Ammon's horn (tissue), 1 donor: ENCODE results near the gene KIRREL3.

Source experiments
- DNase-seq: peaks from one replicate; pipeline ENCODE4 v3.0.0-alpha.2; 2016; ENCODE audit warnings: low spot score

Gene KIRREL3

DNA sequence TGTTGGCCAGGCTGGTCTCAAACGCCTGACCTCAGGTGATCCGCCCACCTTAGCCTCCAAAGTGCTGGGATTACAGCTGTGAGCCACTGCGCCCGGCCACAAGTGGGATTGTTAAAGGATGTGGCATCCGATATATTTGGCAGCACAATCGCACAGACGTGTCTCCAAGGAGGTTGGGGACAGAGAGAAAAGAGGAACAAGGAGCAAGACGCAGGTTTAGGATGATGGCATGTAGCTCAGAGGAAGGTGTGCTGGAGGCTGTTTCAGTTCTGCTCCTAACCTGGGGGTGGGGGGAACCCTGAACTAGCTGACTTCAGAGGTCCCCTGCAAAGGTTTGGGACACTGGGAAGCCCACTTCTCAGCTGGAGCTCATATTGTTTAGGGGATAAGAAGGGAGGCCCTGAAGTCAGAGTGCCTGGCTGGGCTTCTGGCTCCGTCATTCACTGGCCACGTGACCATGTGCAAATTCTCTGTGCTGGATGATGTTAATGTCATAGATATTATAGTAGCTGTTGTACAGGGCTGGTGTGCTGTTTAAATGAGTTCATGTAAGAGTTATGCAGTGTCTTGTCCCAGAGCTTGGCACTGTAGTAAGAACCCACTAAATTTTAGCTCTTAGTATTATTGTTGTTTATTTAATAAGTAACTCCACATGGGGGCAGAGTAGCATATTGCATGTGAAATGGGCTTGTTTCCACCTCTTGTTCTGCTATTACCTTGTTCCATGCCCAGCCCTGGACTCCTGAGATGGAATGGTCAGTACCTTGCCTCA lies 515.4 kb downstream of the KIRREL3 start:
- DNase-seq, result no peak

DNA sequence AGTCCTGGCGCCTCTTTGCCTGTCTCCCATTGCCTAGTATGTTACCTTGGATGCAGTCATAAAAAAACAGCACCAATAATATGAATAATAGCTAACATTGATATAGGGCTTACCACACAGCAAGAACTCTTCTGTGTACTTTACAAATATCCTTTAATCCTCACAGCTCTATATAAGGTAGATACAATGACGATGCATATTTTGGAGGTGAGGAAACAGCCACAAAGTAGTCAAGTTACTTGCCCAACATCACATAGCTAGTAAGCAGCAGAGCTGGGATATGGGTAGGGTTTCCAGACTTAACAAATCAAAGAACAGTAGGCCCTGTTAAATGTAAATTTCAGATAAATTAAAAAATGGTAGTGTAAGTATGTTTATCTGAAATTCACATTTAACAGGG lies 516.3 kb downstream of the KIRREL3 start:
- no peak for DNase-seq

DNA sequence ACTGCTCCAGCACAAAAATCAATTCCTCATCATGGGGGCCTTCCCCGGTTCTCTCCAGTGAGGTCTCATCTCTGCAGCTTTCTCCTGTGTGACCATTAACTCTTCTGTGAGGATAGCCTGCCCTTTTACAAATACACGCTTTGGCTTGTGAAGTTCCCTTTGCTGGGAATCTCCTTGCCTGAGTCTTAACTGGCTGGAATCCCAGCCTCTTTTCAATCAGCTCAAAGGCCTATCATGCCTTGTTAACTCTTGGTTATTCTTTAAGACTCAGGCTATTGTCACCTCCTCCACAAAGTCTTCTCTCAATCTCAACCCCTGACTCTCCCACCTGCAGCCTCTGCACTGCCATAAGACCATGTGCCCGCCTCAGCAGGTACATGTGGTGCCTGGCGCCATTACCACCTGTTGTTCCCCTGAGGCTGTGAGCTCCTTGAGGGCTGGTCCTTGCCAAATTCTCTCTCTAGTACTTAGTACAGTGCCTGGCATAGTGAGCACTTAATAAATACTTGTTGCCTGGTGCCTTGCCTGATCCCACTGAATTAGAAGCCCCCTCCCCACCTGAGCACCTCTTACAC lies 516.9 kb downstream of the KIRREL3 start:
- DNase-seq, result no peak

DNA sequence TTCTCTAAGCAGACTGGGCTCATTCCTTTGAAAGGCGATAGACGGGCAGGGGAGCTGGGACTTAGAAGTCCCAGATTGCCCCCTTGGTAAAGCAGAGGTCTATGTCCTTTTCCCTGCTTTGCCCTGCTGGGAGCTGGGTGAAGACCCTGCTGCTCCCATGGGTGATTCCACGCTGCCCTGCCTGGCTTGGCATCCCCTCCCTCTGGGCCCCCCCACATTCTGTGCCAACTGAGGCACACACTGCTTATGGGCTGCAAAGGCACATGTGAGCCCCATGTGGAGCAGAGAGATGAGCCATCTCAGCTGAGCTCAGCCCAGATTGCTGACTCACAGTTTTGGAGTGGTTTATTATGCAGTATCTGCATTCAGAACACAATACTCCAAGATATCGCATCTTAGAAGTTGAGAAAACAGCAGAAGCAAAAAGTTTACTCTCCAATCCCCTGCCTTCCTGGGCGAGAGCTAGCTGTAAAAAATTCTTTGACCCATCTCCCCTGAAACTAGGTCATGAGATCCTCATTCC lies 517.9 kb downstream of the KIRREL3 start:
- no peak for DNase-seq

DNA sequence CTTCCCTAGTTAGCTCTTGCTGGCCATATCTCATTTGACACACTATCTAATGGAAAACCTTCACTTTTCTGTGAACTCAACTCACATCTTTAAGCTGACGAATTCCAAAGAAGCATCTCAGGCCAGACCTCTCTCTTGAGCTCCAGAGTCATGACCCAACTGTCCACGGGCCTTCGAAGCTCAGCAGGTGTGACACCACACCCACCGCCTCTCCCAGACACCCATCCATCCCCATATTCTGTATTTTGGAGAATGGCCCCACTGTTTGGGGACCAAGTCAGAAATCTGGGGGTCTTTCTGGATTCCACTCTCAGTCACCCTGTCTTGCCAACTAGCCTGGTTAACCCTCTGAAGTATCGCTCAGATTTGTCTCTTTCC lies 519.3 kb downstream of the KIRREL3 start:
- DNase-seq, result no peak

GRCh38 chr11:126480410-126481302 lies 519.9 kb downstream of the KIRREL3 start:
- peak; percentile 93 for DNase-seq

- DNase-seq, result no peak
These were observed 520.6 kb downstream of the KIRREL3 start for GRCh38 chr11:126480015-126480409.

DNA sequence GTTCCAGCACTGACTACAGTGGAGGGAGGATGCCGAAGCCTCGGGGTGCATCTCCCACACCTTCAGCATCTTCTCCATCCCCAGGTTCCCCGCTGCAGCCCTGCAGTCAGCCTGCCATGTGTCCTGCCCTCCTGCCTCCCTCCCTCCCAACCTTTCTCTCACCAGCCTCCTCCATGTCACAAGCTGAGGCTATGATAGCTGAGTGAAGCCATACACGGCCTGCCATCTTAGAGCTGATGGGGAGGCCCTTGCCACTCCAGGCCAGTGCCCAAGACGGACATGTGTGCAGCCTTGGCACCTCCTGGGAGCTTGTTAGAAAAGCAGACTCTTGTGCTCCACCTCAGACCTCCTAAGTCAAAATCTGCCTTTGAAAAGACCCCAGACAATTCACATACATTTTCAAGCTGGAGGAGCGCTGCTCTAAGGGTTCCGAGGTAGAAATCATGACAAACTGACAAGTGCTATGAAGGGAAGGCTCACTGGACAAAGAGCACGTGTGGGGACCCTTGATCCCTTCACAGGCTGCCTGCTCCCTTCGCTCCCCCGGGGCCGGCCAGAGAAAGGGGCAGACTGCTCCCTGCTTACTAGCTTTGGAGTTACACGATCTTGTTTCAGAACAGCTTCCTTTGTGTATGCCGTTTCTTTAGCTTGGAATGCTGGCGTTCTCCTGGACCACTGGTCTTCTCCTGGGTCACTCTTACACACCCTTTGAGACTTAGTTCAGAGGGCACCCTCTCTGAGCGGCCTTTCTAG lies 521.2 kb downstream of the KIRREL3 start:
- DNase-seq, result no peak

GRCh38 chr11:126478466-126478865 lies 522.1 kb downstream of the KIRREL3 start:
- DNase-seq, result no peak

GRCh38 chr11:126477535-126478305 lies 522.9 kb downstream of the KIRREL3 start:
- no peak for DNase-seq

DNA sequence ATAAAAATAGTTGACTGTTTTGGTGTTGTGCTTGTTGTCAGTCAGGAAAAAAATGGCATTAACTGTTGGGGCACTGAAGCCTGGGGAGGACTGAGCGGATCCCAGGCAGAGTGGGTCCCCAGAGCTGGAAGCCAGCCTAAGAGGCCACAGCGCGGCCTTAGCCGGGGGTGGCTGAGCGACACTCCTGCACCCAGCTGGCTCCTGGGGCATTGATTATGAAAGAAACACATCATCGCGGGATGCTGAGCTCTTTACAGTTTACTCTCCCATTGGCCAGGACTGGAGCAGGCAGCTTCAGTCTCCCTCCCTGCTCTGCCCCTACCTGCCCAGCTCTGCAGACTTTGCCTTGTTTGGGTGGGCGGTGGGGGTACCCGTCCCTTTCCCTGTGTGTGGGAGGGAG lies 523.6 kb downstream of the KIRREL3 start:
- no peak for DNase-seq

- no peak for DNase-seq
These were observed 524.2 kb downstream of the KIRREL3 start for GRCh38 chr11:126476266-126476924.

DNA sequence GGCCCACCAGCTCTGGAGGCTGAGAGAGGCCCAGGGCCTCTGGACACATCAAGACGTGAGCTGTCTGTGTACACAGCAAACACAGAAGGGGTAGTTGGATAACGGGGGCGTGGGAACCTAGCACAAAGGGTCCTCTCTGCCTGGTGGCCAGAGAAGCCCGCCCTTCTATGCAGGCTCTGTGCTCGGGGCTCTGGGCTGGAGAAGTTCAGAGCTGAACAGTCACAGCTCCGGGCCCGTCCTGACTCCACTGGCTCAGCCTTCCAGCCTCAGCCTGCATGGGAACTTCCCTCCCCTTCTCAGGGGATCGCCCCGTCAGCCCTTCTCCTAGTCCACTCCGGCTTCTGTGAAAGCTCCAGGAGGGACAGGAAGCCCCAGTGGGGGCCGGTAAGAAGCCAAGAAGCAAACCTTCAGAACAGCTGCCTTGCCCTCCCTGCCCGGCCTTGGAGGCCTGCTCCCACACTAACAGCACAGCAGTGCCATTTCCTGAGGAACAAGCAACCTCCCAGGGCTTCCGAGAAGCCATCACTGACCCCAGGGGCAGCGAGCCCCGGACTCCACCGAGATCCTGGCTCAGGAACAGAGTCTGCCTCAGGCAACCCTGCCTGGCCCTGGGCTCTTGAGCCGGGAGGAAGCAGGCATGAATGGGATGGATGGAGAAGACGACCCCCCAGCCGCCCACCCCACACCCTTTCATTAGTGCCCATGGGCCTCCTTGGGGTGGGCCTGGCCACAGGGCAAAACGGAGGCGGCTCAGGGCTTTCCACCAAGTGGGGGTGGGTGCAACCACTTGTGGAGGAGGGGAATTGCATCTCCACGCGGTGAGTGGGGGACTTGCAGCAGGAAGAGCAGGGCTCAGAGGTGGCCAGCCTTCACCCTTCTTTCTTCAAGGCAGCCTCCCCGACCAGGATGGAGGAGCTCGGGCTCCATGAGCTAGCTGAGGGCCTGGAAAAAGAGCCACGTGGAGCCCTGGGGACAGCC lies 525.3 kb downstream of the KIRREL3 start:
- DNase-seq, result no peak

DNA sequence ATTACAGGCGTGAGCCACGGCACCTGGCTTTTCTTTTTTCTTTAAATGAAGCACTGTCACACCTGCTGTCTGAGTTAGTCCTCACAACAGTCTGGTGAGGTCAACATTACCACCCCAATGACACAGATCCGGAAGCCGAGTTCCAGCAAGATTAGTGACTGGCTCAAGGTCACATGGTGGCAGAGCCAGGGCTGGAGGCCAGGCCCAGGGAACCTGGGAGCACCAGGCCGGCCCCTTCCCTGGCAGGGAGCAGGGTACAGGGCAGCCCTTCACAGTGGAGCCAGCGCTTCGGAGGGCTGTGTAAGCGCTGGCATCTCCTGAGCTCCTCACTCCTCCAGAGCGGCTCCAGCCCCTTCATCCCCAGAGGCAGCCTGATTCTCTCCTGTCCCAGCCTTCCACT lies 526.4 kb downstream of the KIRREL3 start:
- DNase-seq, result no peak

- DNase-seq, result no peak
These were observed 527.3 kb downstream of the KIRREL3 start for GRCh38 chr11:126473269-126473668.

GRCh38 chr11:126469311-126469710 lies 531.3 kb downstream of the KIRREL3 start:
- DNase-seq, result peak; percentile 29

- DNase-seq, result peak; percentile 74
These were observed 532.5 kb downstream of the KIRREL3 start for GRCh38 chr11:126468102-126468521.

DNA sequence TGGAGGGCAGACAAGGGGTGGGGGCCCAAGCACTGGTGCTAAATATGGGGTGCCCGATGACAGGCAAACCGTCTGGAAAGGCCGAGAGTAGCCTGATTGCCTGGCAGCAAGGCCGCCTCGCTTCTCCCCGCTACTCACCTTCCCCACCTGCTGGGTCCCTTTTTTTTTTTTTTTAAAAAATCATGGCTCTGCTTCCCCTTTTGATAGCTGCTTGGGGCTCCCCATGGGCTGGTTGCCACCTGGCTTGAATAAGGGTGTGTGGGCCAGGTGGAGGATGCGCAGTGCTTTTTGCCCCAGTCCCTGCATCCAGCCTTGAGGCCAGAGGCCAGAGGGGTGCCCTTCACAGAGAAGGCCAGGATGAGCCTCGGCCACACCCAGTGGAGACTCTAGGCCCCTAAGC lies 533.1 kb downstream of the KIRREL3 start:
- no peak for DNase-seq

- no peak for DNase-seq
These were observed 533.6 kb downstream of the KIRREL3 start for GRCh38 chr11:126467046-126467370.
